Thyroid gland (tissue), 4 donors: ENCODE data around the gene LEFTY2.

Experiments
- POLR2A ChIP-seq, 2 donors: fragments of 450-650 bp; IDR thresholded peaks; one replicate each; pipeline ENCODE4 v1.6.1; 2017; ENCODE audit warnings: antibody characterized with exemption in 2 of 2, mild to moderate bottlenecking in 2 of 2, moderate library complexity in 1 of 2
- TF ChIP-seq, protein P1 (sequence below), 6 experiments: fragments of 200-600 bp in 3 of 6; fragments of 450-650 bp in 3 of 6; sonication (generic) in 3 of 6; IDR thresholded peaks; one replicate each; pipeline ENCODE4 v1.5.1; 2016 to 2019; ENCODE audit warnings: antibody characterized with exemption in 6 of 6, mild to moderate bottlenecking in 2 of 6, inconsistent platforms in 1 of 6, moderate library complexity in 1 of 6

DNA sequence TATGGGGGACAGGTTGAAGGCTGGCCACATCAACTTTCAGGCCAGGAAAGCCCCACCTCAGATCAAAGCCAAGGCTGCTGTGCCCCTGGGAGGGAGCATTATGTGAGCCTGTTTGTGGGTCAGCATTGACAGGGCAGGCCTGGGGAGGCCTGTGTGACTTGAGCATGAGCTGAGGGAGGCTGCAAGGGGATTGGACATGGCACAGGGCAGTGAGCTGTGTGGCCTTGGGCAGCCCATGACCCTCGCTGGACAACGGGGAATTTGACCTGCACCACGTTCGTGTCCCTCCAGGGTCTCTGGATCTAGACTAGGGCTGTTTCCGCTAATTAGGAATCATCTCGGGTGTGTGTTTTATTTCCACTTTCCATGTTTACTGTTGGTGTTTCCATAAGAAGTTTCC, 34.6 kb downstream of the LEFTY2 start:
- TF ChIP-seq, protein P1, sequence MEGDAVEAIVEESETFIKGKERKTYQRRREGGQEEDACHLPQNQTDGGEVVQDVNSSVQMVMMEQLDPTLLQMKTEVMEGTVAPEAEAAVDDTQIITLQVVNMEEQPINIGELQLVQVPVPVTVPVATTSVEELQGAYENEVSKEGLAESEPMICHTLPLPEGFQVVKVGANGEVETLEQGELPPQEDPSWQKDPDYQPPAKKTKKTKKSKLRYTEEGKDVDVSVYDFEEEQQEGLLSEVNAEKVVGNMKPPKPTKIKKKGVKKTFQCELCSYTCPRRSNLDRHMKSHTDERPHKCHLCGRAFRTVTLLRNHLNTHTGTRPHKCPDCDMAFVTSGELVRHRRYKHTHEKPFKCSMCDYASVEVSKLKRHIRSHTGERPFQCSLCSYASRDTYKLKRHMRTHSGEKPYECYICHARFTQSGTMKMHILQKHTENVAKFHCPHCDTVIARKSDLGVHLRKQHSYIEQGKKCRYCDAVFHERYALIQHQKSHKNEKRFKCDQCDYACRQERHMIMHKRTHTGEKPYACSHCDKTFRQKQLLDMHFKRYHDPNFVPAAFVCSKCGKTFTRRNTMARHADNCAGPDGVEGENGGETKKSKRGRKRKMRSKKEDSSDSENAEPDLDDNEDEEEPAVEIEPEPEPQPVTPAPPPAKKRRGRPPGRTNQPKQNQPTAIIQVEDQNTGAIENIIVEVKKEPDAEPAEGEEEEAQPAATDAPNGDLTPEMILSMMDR (IDR thresholded peaks at IDR 0.05) = no peak
- TF ChIP-seq POLR2A (IDR thresholded peaks at IDR 0.05) = no peak
